ENCODE measurements around the gene ATAD3A.
"Not testable (repeated sequence)": the region's sequence is repeated elsewhere in the genome, so short reads cannot be mapped to it uniquely, and the experiment has no call there.

ATAD3A gene

GRCh38 chr1:1489861-1490260, 22.1 kb upstream of the ATAD3A start:
- no peak for DNase-seq (ENCODE audit: low read depth)

GRCh38 chr1:1490633-1491230, 21.2 kb upstream of the ATAD3A start:
- DNase-seq (ENCODE audit: low read depth) = no peak

DNA sequence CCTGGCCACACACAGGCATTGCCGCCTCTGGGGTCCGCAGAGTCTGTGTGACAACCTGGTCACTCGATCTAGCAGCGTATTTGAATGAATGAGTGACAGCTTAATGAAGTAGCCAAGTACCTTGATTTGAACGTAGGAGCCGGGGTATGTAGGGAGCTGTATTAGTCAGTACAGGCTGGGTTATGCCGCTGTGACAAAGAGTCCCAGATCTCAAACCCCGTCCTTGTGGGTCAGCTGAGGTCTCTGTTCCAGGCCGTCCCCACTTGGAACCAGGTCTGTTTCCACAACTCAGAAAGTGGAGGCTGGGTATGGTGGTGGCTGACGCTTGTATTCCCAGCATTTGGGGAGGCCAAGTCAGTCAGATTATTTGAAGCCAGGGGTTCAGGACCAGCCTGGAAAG, 20.4 kb upstream of the ATAD3A start:
- no peak for DNase-seq (ENCODE audit: low read depth)

DNA sequence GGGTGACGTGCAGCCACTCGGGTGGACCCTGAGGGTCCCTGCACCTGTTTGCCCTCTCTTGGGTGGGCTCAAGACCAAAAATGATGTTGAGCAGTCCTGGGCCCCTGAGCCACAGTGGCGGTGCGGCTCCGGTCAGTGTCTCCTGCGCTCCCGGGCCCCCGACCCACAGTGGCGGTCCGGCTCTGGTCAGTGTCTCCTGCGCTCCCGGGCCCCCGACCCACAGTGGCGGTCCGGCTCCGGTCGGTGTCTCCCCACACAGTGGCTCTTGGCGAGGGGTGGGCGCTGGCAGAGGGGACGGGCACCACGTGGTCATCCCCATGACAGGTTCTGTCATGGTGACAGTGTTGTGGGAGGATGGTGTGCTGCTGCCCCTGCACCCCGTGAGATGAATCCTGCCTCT, 17.7 kb upstream of the ATAD3A start:
- DNase-seq (ENCODE audit: low read depth) = not testable (repeated sequence)

GRCh38 chr1:1495461-1495975, 16.4 kb upstream of the ATAD3A start:
- not testable (repeated sequence) for DNase-seq (ENCODE audit: low read depth)

- DNase-seq (ENCODE audit: low read depth) = peak; percentile 44
Measured at GRCh38 chr1:1504777-1505365, 7.1 kb upstream of the ATAD3A start.

DNA sequence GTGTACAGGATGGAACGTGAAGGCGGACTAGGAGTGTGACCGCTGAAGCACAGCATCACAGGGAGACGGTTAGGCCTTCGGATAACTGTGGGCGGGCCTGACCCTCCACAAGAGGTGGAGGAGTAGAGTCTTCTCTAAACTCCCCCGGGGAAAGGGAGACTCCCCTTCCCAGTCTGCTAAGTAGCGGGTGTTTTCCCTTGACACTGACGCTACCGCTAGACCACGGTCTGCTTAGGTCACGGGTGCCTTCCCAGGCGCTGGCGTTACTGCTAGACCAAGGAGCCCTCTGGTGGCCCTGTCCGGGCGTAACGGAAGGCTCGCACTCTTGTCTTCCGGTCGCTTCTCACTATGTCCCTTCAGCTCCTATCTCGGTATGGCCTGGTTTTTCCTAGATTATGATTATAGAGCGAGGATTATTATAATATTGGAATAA, 6.6 kb upstream of the ATAD3A start:
- DNase-seq (ENCODE audit: low read depth) = not testable (repeated sequence)

DNA sequence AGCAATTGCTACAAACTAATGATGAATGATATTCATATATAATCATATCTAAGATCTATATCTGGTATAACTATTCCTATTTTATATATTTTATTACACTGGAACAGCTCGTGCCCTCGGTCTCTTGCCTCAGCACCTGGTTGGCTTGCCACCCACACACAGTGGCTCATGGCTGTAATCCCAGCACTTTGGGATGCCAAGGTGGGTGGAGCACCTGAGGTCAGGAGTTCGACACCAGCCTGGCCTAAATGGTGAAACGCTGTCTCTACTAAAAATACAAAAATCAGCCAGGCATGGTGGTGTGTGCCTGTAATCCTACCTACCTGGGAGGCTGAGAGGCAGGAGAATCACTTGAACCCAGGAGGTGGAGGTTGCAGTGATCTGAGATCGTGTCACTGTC, 6.2 kb upstream of the ATAD3A start:
- DNase-seq (ENCODE audit: low read depth) = not testable (repeated sequence)

- DNase-seq (ENCODE audit: low read depth) = no peak
Measured at GRCh38 chr1:1507305-1507704, 4.7 kb upstream of the ATAD3A start.

- not testable (repeated sequence) for DNase-seq (ENCODE audit: low read depth)
Measured at GRCh38 chr1:1508775-1509464, 3.0 kb upstream of the ATAD3A start.

- DNase-seq (ENCODE audit: low read depth) = not testable (repeated sequence)
Measured at GRCh38 chr1:1509465-1509850, 2.5 kb upstream of the ATAD3A start.

DNA sequence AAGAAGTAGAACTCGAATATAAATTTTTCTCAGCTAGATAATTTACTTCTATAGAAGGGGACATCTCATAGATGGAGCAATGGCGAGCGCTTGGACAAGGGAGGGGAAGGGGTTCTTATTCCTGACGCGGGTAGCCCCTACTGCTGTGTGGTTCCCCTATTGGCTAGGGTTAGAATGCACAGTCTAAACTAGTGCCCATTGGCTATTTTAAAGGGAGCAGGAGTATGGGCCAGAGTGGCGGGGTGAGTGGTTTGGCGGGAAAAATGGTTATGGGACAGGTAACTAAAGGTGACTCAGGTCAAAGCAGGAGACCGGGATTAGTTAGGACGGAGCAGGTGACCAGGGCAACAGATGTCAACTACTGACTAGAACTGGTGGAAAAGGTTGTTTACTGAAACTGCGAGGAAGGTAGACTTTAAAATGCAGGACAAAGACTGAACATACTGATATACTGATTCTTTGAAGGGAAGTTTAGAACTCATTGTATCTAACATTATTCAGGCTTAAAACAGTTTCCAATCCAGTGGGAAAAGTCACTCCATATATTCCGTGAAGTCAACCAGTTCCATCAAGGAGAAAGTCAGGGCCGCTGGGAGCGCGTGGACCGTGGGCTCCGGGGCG, 940 bp upstream of the ATAD3A start:
- peak; percentile 7 for DNase-seq (ENCODE audit: low read depth)

DNA sequence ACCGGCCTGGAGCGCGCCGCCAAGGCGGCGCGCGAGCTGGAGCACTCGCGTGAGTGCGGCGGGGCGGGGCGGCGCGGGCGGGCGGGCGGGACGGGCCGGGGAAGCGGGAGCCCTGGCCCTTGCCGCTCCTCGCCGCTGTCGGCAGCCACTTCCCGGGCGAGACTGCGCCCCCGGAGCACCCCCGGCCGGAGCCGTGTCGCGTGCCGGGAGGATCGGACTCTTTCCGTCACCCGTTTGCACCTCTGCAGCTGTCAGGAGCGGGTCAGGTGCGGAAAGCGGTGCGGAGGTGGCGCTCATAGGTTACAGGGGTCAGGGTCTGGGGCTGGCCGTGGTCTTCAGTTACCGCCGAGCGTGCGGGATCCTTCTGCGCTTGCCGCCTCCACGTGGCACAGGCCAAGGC, 463 bp downstream of the ATAD3A start:
- DNase-seq (ENCODE audit: low read depth) = not testable (repeated sequence)

DNA sequence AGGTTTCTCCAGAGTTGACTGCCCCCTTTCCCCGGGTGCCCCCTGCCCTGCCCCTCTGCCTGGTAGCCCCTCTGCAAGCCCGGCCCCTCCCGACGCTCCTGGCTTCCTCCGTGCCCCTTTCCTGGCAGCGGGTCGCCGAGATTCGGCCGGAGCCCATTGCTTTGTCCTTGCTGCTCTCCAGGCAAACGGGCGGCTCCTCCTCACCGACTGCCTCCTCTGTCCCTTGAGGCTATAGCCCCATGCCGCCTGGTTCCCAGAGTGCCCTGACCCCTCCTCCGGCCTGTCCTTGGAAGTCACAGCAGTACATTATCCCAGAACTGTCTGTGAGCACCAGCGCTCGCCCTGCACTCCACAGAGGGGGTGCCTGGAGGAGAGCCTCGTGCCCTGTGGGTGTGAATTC, 1.7 kb downstream of the ATAD3A start:
- DNase-seq (ENCODE audit: low read depth) = not testable (repeated sequence)

DNA sequence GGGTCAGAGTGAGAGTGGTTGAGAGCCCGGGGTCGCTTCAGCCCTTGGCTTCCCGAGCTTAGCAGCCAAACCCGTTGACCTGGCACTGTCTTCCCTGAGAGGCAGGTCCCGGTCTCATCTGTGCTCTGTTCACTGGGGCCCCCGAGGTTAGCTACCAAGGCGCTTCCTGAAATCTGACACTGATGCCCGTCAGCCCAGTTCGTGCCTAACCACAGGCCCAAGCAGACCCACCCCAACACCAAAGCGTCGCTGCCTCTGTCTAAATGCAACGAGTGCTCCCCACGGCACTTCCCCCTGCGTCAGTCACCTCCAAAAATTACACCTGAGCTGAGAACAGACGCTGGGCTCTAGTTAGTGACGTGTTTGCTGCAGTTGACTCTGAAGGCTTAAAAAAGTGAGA, 2.4 kb downstream of the ATAD3A start:
- DNase-seq (ENCODE audit: low read depth) = not testable (repeated sequence)

DNA sequence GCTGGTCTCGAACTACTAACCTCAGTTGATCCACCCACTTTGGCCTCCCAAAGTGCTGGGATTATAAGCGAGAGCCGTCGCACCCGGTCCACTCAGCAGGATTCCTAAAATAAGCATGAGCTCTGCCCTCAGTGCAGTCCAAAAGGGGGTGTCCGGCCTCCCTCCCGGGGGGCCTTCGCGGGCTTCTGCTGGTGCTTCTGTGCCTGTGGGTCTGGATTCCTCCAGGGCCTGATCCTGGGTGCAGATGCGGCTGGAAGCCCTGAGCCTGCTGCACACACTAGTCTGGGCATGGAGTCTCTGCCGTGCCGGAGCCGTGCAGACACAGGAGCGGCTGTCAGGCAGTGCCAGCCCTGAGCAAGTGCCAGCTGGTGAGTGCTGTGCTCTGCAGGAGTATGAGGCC, 5.0 kb downstream of the ATAD3A start:
- not testable (repeated sequence) for DNase-seq (ENCODE audit: low read depth)

GRCh38 chr1:1517973-1518620, 6.1 kb downstream of the ATAD3A start:
- no peak for DNase-seq (ENCODE audit: low read depth)

DNA sequence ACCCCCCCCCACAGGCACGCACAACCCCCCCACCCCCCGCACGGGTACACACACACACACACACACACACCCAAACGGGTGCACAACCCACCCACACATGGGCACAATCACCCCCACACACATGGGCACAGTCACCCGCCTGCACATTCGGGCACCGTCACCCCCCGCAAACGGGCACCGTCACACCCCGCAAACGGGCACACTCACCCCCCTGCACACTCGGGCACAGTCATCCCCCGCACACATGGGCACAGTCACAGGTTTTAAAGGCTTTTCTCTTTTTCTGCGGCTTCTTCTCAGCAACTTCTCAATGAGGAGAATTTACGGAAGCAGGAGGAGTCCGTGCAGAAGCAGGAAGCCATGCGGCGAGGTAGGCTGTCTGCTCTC, 6.7 kb downstream of the ATAD3A start:
- DNase-seq (ENCODE audit: low read depth) = not testable (repeated sequence)

DNA sequence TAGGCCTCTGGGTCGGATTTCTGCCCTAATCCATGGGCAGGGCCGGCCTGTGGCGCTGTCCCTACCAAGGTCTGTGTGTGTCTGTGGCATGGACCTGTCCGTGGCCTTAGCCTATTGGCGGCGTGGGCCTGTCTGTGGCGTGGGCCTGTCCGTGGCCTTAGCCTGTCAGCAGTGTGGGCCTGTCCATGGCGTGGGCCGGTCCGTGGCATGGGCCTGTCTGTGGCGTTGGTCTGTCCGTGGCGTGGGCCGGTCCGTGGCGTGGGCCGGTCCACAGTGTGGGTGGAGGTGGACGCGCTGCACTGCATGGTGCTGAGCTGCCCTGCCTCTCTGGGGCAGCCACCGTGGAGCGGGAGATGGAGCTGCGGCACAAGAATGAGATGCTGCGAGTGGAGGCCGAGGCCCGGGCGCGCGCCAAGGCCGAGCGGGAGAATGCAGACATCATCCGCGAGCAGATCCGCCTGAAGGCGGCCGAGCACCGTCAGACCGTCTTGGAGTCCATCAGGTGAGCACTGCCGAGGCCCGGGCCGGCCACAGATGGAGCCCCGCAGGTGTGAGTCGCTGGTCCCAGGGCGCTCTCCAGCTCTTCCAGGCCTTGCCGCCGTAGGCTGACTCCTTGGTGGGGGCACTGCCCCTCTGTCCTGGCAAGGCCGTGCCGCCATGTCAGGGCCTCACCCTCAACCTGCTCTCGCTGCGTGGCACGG, 8.0 kb downstream of the ATAD3A start:
- not testable (repeated sequence) for DNase-seq (ENCODE audit: low read depth)

DNA sequence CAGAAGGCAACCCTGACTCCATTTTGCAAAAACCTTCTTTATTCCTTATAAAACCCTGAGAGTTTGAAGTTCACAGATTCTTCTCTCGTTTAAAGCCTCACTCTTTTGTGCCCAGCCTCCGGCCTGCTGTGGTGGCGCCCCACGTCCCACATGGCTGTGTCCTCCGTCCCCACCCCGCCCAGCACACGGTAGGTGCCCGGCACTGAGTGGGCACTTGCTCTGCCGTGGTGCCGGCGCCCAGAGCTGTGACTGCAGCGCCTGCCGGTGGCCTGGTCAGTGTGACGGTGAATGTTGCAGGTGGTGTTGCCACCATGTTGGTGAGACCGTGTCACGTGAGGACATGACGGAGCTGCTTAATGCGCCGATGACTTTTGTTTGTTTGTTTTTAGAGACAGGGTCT, 9.4 kb downstream of the ATAD3A start:
- no peak for DNase-seq (ENCODE audit: low read depth)

GRCh38 chr1:1522536-1522935, 10.6 kb downstream of the ATAD3A start:
- not testable (repeated sequence) for DNase-seq (ENCODE audit: low read depth)

- DNase-seq (ENCODE audit: low read depth) = not testable (repeated sequence)
Measured at GRCh38 chr1:1523226-1523625, 11.3 kb downstream of the ATAD3A start.

Data from iris pigment epithelial cell (primary cell).